GM12872 (cell line): Measurements from ENCODE around the gene GALNT17.

Experiments used
- TF ChIP-seq, protein P1 (sequence below): IDR thresholded peaks from 3 replicates; pipeline ENCODE4 v1.5.1; 2011; ENCODE audit warnings: low read depth, mild to moderate bottlenecking, low read length, moderate library complexity; ENCODE audit not compliant: insufficient read depth

GALNT17 gene

DNA sequence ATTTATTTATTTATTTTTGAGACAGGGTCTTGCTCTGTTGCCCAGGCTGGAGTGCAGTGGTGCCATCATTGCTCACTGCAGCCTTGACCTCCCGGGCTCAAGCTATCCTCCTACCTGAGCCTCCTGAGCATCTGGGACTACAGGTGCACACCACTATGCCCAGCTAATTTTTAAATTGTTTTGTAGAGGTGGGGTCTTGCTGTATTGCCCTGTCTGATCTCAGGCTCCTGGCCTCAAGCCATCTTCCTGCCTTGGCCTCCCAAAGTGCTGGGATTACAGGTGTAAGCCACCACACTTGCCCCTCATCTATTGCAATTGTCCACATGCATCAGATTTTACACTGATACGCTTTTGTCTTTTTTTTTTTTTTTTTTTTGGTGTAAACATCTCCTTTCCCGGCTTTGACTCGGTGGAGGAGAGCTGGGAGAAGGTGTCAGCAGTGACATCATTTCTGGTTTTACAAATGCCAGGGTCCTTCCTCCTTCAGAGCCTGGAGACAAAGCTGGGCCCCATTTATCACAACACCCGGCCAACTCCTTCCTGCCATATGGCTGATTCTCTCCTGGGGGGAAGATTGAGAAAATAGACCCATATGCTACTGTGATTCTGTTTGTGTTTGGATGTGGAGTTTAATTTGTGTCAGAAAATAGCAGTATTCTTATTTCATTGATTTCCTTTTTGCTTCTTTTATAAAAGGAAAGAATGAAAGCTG, 61.3 kb downstream of the GALNT17 start:
- TF ChIP-seq, protein P1, sequence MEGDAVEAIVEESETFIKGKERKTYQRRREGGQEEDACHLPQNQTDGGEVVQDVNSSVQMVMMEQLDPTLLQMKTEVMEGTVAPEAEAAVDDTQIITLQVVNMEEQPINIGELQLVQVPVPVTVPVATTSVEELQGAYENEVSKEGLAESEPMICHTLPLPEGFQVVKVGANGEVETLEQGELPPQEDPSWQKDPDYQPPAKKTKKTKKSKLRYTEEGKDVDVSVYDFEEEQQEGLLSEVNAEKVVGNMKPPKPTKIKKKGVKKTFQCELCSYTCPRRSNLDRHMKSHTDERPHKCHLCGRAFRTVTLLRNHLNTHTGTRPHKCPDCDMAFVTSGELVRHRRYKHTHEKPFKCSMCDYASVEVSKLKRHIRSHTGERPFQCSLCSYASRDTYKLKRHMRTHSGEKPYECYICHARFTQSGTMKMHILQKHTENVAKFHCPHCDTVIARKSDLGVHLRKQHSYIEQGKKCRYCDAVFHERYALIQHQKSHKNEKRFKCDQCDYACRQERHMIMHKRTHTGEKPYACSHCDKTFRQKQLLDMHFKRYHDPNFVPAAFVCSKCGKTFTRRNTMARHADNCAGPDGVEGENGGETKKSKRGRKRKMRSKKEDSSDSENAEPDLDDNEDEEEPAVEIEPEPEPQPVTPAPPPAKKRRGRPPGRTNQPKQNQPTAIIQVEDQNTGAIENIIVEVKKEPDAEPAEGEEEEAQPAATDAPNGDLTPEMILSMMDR = no peak

DNA sequence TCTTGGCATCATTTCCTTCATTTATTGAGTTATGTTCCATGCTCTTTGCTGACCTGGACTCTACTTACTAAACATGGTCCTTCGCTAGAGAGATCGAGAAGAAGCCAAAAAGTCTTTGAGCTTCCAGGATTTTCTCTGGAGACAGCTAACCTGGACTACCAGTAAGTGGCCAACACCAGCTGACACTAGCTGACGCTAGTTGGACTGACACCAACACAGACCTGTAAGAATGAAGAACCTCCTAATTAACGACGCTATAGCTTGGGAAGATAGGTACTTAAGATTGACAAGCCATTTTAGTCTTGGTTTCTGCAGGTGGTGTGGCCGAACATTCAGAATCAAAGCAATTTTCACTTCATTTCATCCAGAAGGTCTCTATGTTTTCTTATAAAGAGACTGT, 66.4 kb downstream of the GALNT17 start:
- TF ChIP-seq, protein P1 = no peak

DNA sequence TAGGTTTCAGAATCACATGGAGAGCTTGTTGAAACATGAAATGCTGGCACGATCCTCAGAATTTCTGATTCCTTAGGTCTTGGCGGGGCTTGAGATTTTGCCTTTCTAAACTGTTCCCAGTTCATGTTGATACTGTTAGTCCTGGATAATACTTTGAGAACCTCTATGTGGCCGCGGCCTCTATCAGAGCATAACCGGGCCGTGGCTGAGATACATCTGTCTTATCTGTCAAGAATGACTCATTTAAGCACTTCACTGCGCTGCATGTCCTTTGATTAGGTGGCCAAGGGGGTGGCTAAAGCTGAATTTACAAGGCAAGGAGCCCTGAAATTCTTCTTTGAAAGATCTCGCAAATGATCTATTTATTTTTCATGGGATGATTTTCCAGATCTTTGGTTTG, 66.9 kb downstream of the GALNT17 start:
- TF ChIP-seq, protein P1 = no peak

DNA sequence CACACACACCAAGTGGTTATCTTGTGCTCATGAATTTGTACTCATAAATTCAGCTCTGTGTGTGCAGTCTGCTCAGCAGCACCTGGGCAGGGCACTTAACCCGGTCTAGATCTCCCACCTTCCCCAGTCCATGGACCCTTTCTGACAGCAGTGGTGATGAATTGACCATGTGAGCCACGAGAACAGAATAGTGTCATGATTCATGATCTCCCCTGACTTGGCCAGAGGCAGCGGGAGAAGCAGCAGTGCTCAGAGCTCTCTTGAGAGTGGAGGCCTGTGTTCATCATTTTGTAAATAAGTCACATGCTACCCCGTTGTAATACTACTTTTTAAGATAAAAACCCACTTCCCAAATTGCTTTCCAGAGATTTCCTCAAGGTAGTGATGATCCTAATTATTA, 74.2 kb downstream of the GALNT17 start:
- TF ChIP-seq, protein P1 = no peak

DNA sequence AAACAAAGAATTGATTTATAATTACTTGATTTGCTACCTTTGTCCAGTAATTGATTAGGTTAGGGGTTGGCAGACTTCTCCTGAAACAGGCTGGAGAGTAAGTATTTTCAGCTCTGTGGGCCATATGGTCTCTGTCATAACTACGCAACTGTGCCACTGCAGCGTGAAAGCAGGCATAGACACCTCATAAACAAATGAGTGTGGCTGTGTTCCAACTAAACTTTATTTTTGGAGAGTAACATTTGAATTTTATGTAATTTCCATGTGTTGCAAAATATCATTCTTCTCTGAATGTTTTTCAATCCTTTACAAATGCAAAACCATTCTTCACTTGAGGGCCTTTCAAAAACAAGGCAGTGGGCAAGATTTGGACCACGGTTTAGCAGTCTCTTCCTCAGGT, 76.9 kb downstream of the GALNT17 start:
- TF ChIP-seq, protein P1 = no peak

DNA sequence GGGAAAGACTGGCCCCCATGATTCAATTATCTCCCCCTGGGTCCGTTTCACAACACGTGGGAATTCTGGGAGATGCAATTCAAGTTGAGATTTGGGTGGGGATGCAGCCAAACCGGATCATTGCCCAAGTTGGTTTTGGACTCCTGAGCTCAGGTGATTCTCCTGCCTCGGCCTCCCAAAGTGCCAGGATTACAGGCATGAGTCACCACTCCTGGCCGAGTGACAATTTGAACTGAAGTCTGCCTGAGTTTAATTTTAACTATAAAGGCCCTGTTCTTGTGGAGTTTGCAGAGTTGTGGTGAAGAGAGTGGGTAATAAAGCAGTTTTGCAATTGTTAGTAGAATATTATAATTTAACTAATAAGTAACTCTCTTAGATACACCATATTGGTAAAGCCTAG, 78.3 kb downstream of the GALNT17 start:
- TF ChIP-seq, protein P1 = no peak

DNA sequence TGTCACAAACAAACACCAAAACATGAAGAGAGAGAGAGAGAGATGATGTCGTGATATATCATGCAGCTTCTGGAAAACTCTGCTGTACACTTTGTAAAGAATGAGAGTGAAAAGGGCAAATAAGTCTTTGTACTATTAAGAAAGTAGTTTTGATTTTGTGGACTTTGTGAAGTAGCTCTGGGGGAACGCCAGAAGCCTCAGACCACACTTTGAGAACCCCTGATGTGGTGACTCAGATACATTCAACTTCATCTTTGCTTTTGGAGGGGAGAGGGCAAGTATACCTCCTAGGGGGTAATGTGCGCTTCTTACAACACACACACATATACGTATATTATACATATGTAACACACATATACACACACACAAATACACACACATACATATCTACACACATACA, 84.3 kb downstream of the GALNT17 start:
- TF ChIP-seq, protein P1 = no peak
